Fibroblast of lung (primary cell): ENCODE results near the gene ZNF543. TPM values are rescaled to one million over a fixed set of nuclear protein-coding genes. Genes with fewer than 3 reads are reported as not detected.

ENCODE experiments used
- DNase-seq, 2 donors: peaks; one replicate each; pipeline versions ENCODE4 v3.0.0 to v3.0.0-alpha.2; 2010; ENCODE audit warnings: low read depth in 2 of 2
- H2AFZ ChIP-seq: 2 replicates; pipeline ENCODE4 v1.5.1; 2012; ENCODE audit warnings: low read length, control low read depth, inconsistent platforms
- H3K27ac ChIP-seq: 2 replicates; pipeline ENCODE4 v1.5.1; 2011; ENCODE audit warnings: low read length, control low read depth; ENCODE audit not compliant: insufficient read depth
- H3K27me3 ChIP-seq: 2 replicates; pipeline ENCODE4 v1.5.1; 2011; ENCODE audit warnings: mild to moderate bottlenecking, low read length; ENCODE audit not compliant: control insufficient read depth, insufficient read depth
- H3K36me3 ChIP-seq: 2 replicates; pipeline ENCODE4 v1.5.1; 2011; ENCODE audit warnings: low read length; ENCODE audit not compliant: control insufficient read depth, insufficient read depth
- H3K4me1 ChIP-seq: 2 replicates; pipeline ENCODE4 v1.5.1; 2011; ENCODE audit warnings: low read length; ENCODE audit not compliant: control insufficient read depth, insufficient read depth; ENCODE audit errors: extremely low read depth
- H3K4me2 ChIP-seq: 2 replicates; pipeline ENCODE4 v1.5.1; 2011; ENCODE audit warnings: low read length, control low read depth; ENCODE audit not compliant: insufficient read depth; ENCODE audit errors: extremely low read depth
- H3K4me3 ChIP-seq, 4 experiments: fragments of 200-600 bp in 1 of 4; sonication (generic) in 1 of 4; replicated peaks in 1 of 4; 2 replicates each; pipeline ENCODE4 v1.5.1; 2011 to 2016; ENCODE audit warnings: low read length in 4 of 4, low read depth in 3 of 4, mild to moderate bottlenecking in 3 of 4, control low read depth in 2 of 4, inconsistent platforms in 1 of 4, mixed read lengths in 1 of 4; ENCODE audit not compliant: insufficient read depth in 1 of 4; ENCODE audit errors: control extremely low read depth in 1 of 4
- H3K79me2 ChIP-seq: 2 replicates; pipeline ENCODE4 v1.5.1; 2012; ENCODE audit warnings: mild to moderate bottlenecking, low read length, inconsistent platforms; ENCODE audit not compliant: control insufficient read depth, insufficient read depth
- H3K9ac ChIP-seq: 2 replicates; pipeline ENCODE4 v1.5.1; 2011; ENCODE audit warnings: mild to moderate bottlenecking, low read length, control low read depth; ENCODE audit not compliant: insufficient read depth
- H3K9me3 ChIP-seq: 2 replicates; pipeline ENCODE4 v1.5.1; 2012; ENCODE audit warnings: low read depth, low read length; ENCODE audit not compliant: control insufficient read depth, insufficient read depth
- H4K20me1 ChIP-seq: 2 replicates; pipeline ENCODE4 v1.5.1; 2011; ENCODE audit warnings: low read length; ENCODE audit not compliant: control insufficient read depth, insufficient read depth; ENCODE audit errors: extremely low read depth
- EZH2 ChIP-seq: IDR thresholded peaks from 2 replicates; pipeline ENCODE4 v1.5.1; 2012; ENCODE audit warnings: low read length, control low read depth, mild to moderate bottlenecking; ENCODE audit errors: missing control alignments
- polyA plus RNA-seq, 2 donors: library from polyadenylated mRNA; depleted of rRNA in 1 of 2; stranded (reverse) in 1 of 2; unstranded in 1 of 2; fragments of >200 nt; gene quantifications; 2 replicates each; pipeline ENCODE4 v1.2.1, GENCODE V29; 2011 to 2012; ENCODE audit warnings: missing spikeins in 1 of 2
- total RNA-seq: library from RNA; depleted of rRNA; stranded (reverse); fragments of >200 nt; gene quantifications from 2 replicates; pipeline ENCODE4 v1.2.1, GENCODE V29; 2014
- TF ChIP-seq, protein P1 (sequence below), 2 donors: IDR thresholded peaks in 1 of 2; conservative IDR thresholded peaks in 1 of 2; 1 replicate in 1 of 2; 2 replicates in 1 of 2; pipeline ENCODE4 v1.5.1; 2011 to 2012; ENCODE audit warnings: low read length in 2 of 2, control low read depth in 1 of 2, inconsistent platforms in 1 of 2, low read depth in 1 of 2, mild to moderate bottlenecking in 1 of 2

ZNF543 gene
- total and polyA plus RNA-seq, 2 donors (not counting 1 experiment from before 2014, with no cell fraction given): 2.8 to 12.9 TPM

- Histone ChIP-seq H4K20me1 (no peaks in the 10 kb centered on the region), H2AFZ (peak overlapping the region; percentile 62), H3K27ac (peak overlapping the region; percentile 83), H3K4me2 (peak overlapping the region; percentile 95), H3K79me2 (peaks cover 28% of the 10 kb centered on the region), H3K4me1 (no peaks in the 10 kb centered on the region), H3K9me3 (no peaks in the 10 kb centered on the region), H3K4me3 (peak overlapping the region; percentile 68 to 96 (median 95)), H3K9ac (peak overlapping the region; percentile 96), H3K27me3 (peaks cover 2% of the 10 kb centered on the region), H3K36me3 (peaks cover 6% of the 10 kb centered on the region)
- no peak for TF ChIP-seq EZH2
- TF ChIP-seq, protein P1, sequence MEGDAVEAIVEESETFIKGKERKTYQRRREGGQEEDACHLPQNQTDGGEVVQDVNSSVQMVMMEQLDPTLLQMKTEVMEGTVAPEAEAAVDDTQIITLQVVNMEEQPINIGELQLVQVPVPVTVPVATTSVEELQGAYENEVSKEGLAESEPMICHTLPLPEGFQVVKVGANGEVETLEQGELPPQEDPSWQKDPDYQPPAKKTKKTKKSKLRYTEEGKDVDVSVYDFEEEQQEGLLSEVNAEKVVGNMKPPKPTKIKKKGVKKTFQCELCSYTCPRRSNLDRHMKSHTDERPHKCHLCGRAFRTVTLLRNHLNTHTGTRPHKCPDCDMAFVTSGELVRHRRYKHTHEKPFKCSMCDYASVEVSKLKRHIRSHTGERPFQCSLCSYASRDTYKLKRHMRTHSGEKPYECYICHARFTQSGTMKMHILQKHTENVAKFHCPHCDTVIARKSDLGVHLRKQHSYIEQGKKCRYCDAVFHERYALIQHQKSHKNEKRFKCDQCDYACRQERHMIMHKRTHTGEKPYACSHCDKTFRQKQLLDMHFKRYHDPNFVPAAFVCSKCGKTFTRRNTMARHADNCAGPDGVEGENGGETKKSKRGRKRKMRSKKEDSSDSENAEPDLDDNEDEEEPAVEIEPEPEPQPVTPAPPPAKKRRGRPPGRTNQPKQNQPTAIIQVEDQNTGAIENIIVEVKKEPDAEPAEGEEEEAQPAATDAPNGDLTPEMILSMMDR (conservative IDR thresholded peaks at IDR 0.05 in 1 of 2, IDR thresholded peaks at IDR 0.05 in 1 of 2; ENCODE audit: low read depth in 1 of 2, low read length in 2 of 2): no peak
- no peak for DNase-seq
Measured at GRCh38 chr19:57321116-57321515, 844 bp downstream of the ZNF543 start.

GRCh38 chr19:57321751-57322150, 1.5 kb downstream of the ZNF543 start:
- peaks cover 6% of the 10 kb centered on the region for H3K36me3 ChIP-seq
- no peaks in the 10 kb centered on the region for H4K20me1 ChIP-seq
- peak overlapping the region; percentile 95 for H3K4me2 ChIP-seq
- peak overlapping the region; percentile 68 to 96 (median 95) for H3K4me3 ChIP-seq
- no peak overlapping the region for H3K9ac ChIP-seq
- H2AFZ ChIP-seq: no peak overlapping the region
- peaks cover 28% of the 10 kb centered on the region for H3K79me2 ChIP-seq
- no peaks in the 10 kb centered on the region for H3K4me1 ChIP-seq
- no peaks in the 10 kb centered on the region for H3K27me3 ChIP-seq
- no peaks in the 10 kb centered on the region for H3K9me3 ChIP-seq
- no peak overlapping the region for H3K27ac ChIP-seq
- no peak for TF ChIP-seq EZH2
- TF ChIP-seq, protein P1 (conservative IDR thresholded peaks at IDR 0.05 in 1 of 2, IDR thresholded peaks at IDR 0.05 in 1 of 2; ENCODE audit: low read depth in 1 of 2, low read length in 2 of 2): no peak
- no peak for DNase-seq

- Histone ChIP-seq H3K9ac (no peak overlapping the region), H3K36me3 (peaks cover 13% of the 10 kb centered on the region), H3K27ac (no peak overlapping the region), H4K20me1 (no peaks in the 10 kb centered on the region), H3K79me2 (peaks cover 28% of the 10 kb centered on the region), H3K4me3 (no peak overlapping the region), H3K4me1 (no peaks in the 10 kb centered on the region), H2AFZ (no peak overlapping the region), H3K27me3 (no peaks in the 10 kb centered on the region), H3K4me2 (no peak overlapping the region), H3K9me3 (no peaks in the 10 kb centered on the region)
- TF ChIP-seq, protein P1 (conservative IDR thresholded peaks at IDR 0.05 in 1 of 2, IDR thresholded peaks at IDR 0.05 in 1 of 2; ENCODE audit: low read depth in 1 of 2, low read length in 2 of 2): no peak
- TF ChIP-seq EZH2: no peak
- DNase-seq: no peak
Measured at GRCh38 chr19:57324992-57325391, 4.7 kb downstream of the ZNF543 start.
